Measurements from ENCODE around the gene SLC6A19. TPM values are rescaled to one million over a fixed set of nuclear protein-coding genes. Genes with fewer than 3 reads are reported as not detected.

Gene SLC6A19
- polyA plus RNA-seq, 1 donor, result not detected

DNA sequence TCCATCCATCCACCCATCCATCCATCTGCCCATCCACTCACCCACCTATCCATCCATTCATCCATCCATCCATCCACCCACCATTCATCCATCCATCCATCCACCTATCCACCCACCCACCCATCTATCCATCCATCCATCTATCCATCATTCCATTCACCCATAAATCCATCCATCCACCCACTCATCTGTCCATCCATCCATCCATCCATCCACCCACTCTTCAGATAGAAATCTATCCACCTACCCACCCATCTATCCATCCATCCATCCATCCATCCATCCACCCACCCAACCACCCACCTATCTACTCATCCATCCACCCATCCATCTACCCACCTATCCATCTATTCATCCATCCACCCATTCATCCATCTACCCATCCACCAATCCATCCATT is 35.0 kb upstream of the SLC6A19 start:
- DNase-seq, result no peak

DNA sequence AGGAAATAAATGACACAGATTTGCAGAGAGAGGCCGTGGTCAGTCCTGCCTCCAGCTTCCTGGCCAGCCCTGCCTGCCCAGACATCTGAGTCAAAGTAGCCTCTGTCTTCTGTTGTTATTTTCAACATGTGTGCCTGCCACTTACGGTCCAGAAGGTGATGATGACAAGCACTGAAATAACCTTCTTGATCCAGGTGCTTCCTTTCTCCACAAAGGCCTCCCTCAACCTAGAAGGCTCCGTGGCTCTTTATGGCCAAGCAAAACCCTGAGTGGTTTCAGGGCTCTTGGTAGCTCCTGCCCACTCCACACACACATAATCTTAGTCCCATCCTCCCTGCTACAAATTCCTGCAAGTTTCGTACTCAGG is 34.1 kb upstream of the SLC6A19 start:
- no peak for DNase-seq

- peak; percentile 72 for DNase-seq
These were observed 33.4 kb upstream of the SLC6A19 start for GRCh38 chr5:1167728-1168709.

DNA sequence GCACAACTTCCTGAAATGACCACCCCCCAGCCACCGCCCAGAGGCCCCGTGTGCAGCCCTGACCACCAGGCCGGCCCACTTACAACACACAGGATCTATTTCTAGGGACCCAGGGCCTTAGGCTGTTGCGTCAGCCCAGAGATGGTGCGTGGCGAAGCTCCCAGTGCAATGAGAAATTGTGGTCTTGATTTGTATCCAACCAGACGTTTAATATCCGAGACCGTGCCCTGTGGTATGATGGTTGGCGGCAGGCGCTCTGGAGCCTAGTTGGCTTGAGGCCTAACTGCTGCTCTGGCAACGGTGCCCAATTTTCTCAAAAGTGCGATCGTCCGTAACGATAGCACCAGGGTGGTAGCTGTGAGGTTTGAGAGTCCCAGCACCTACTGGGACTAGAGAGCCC is 32.6 kb upstream of the SLC6A19 start:
- no peak for DNase-seq

- no peak for DNase-seq
These were observed 31.9 kb upstream of the SLC6A19 start for GRCh38 chr5:1169211-1170115.

GRCh38 chr5:1171340-1171941 is 30.0 kb upstream of the SLC6A19 start:
- no peak for DNase-seq

DNA sequence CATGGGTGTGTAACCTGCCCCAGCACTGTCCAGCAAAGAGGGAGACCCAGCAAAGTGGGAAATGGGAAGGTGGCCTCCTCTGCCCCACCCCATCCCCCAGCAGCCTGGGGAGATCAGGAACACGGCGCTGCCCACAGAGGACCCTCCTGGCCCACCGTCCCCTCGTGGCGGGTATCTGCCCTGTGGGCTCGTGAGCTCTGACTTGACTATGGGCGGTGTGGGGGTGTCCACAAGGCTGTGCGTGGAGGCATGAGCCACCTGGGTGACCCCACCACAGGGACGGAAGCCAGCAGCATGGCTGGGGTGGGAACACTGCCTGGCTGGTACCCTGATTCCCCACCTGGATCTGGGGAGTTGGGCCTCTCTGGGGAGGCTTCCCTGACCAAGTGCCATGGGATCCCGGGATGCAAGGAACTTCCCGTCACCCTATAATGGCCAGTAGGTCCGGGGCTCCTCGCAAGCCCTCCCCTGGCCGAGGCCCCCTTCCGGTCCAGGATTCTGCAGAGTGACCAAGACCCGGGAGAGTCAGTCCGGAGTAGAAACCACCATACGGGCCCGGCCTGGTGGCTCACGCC is 29.3 kb upstream of the SLC6A19 start:
- no peak for DNase-seq

- DNase-seq, result no peak
These were observed 28.6 kb upstream of the SLC6A19 start for GRCh38 chr5:1172670-1173404.

DNA sequence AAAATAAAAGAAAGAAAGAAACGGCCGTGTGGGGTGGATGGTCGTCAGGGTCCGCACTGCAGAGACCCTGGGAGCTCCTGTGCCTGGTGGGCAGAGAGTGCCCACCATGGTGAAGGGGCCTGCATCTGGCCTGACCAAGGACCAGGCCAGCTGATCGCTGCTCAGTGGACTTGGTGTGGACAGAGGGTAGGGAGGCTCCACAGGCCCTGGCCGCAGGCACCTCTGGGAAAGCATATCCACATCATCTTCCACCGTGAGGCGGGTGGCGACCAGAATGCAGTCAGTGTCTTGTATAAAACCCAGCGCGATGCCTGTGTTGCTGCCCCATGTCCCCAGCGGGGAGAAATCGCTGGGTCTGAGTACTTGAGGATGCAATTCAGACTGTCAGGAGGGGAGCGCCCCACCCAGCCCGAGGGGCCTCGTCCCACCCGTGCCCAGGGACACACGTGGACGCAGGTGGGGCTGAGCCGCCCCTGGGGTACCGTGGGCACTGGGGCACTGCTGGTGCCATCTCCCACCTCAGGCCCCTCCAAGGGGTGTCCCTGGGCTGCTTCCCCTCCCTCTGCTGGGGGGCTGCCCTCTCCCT is 27.8 kb upstream of the SLC6A19 start:
- no peak for DNase-seq

DNA sequence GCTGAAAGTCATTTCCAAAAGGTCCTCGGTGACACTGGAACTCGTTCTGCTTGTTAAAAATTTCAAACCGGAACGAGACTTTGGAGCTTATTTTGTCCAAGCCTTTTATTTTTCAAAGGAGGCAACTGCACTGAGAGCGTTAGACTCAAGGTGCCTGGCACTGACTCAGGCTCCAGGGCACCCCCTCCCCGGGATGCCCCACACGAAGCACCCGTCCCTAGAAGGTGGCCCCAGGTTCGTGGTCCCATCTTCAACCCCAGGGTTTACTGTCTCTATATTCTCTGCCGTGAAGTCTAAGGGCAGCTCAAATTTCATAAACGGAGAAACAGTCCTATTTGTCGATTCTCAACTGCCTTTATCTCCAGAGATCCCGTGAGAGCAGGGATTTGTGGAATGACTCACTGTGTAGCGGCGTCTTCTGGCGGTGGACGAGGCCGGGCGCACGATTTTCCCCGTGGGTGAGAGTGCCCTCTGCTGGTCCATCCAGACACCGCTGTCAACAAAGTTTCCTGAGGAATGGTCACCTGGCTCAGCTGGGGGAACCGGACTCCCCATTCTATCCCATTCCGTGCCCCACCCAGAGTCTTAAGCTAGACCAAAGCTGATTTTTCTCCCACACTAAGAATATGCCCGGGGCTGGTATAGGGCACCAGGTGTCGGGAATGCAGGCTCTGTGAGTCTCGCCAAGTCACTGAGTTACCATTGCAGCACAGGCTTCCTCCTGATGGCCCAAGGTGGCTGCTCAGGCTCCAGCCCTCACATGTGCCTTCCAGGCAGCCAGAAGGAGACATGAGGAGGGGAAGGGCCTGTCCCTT is 27.1 kb upstream of the SLC6A19 start:
- DNase-seq, result peak; percentile 56

- DNase-seq, result no peak
These were observed 26.4 kb upstream of the SLC6A19 start for GRCh38 chr5:1175015-1175414.

GRCh38 chr5:1175801-1176472 is 25.5 kb upstream of the SLC6A19 start:
- DNase-seq, result no peak

GRCh38 chr5:1176473-1177391 is 24.7 kb upstream of the SLC6A19 start:
- DNase-seq, result no peak

- DNase-seq, result no peak
These were observed 23.4 kb upstream of the SLC6A19 start for GRCh38 chr5:1177826-1178528.

GRCh38 chr5:1178529-1179382 is 22.6 kb upstream of the SLC6A19 start:
- DNase-seq, result no peak

DNA sequence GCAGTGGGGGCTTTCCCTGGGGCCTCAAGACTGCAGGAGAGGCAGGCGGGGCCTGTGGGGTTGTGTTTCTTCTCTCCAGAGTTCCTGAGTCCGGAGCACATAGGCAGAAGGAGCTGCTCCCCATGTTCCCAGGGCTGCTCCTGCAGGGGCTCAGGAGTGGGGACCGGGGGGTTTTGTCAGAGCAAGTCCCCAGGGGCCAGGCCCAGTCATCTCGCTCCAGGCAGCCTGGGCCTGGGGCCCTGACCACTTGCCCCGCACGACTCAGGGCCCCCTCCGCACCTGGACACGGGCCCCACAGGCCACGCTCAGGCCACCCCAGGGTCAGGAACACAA is 22.0 kb upstream of the SLC6A19 start:
- DNase-seq, result no peak

GRCh38 chr5:1180096-1180495 is 21.3 kb upstream of the SLC6A19 start:
- DNase-seq, result no peak

All from hindlimb muscle (tissue), 1 donor.